Tibial artery (tissue), 4 donors: ENCODE results near the gene SH2D1B.

Experiments used
- DNase-seq, 2 donors: peaks; one replicate each; pipeline ENCODE4 v3.0.0-alpha.2; 2019
- H3K27ac ChIP-seq, 2 donors: fragments of 200-600 bp; sonication (generic) in 1 of 2; 1 replicate in 1 of 2; 2 replicates in 1 of 2; pipeline ENCODE4 v1.5.1; 2018 to 2019; ENCODE audit warnings: mild to moderate bottlenecking in 1 of 2
- H3K27me3 ChIP-seq, 2 donors: fragments of 200-600 bp; sonication (generic) in 1 of 2; one replicate each; pipeline versions ENCODE4 v1.5.1 to v1.6.0; 2016 to 2019
- H3K36me3 ChIP-seq, 3 donors: fragments of 200-600 bp; sonication (generic) in 2 of 3; one replicate each; pipeline ENCODE4 v1.5.1; 2016 to 2019; ENCODE audit warnings: mild to moderate bottlenecking in 2 of 3
- H3K4me1 ChIP-seq, 4 donors: fragments of 200-600 bp; sonication (generic) in 2 of 4; 1 replicate in 3 of 4; 2 replicates in 1 of 4; pipeline ENCODE4 v1.5.1; 2016 to 2019
- H3K4me3 ChIP-seq, 2 donors: fragments of 200-600 bp; sonication (generic) in 1 of 2; 1 replicate in 1 of 2; 2 replicates in 1 of 2; pipeline ENCODE4 v1.5.1; 2018 to 2019; ENCODE audit warnings: mild to moderate bottlenecking in 2 of 2
- H3K9me3 ChIP-seq, 3 donors: fragments of 200-600 bp; sonication (generic) in 1 of 3; one replicate each; pipeline ENCODE4 v1.5.1; 2016 to 2019
- intact Hi-C: fragments of 100-400 bp; cut with DNase I; formaldehyde crosslinking; loops from one replicate; pipeline ENCODE4 v1.15.0; 2023; ENCODE audit warnings: low total_unique reads
- TF ChIP-seq, protein P1 (sequence below), 2 experiments: fragments of 200-600 bp in 1 of 2; fragments of 450-650 bp in 1 of 2; IDR thresholded peaks; one replicate each; pipeline ENCODE4 v1.5.1; 2017 to 2019; ENCODE audit warnings: antibody characterized with exemption in 2 of 2, mild to moderate bottlenecking in 1 of 2, moderate library complexity in 1 of 2

Gene SH2D1B

DNA sequence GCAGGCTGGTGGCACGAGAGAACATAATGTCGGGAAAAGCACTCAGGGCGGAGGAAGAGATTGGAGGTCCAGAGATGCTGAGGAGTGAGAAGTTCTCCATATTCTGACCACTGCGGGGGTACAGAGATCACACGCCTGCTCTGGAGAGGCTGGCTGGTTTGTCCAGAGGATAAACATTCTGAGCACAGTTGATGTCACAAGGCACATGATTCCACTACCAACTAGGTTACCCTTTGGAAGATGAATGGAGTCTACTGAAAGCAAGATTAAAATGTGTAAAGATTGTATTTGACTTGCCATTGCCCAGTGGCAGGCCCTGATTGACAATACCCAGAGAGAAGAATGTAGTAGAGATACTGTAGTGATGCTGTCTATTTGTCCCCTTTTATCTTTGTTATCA is 35.2 kb downstream of the SH2D1B start, which contains the start of gene SPATA46:
Gene SPATA46, minus strand, starts transcription at position 164 of the 400 bp plus-strand sequence. Its CDS starts 64 bp downstream, at position 100.
- H3K27ac ChIP-seq = no peak within 1 kb of the TSS
- no peak within 1 kb of the TSS for H3K4me3 ChIP-seq
- intact Hi-C loops = no loop called here
- TF ChIP-seq, protein P1, sequence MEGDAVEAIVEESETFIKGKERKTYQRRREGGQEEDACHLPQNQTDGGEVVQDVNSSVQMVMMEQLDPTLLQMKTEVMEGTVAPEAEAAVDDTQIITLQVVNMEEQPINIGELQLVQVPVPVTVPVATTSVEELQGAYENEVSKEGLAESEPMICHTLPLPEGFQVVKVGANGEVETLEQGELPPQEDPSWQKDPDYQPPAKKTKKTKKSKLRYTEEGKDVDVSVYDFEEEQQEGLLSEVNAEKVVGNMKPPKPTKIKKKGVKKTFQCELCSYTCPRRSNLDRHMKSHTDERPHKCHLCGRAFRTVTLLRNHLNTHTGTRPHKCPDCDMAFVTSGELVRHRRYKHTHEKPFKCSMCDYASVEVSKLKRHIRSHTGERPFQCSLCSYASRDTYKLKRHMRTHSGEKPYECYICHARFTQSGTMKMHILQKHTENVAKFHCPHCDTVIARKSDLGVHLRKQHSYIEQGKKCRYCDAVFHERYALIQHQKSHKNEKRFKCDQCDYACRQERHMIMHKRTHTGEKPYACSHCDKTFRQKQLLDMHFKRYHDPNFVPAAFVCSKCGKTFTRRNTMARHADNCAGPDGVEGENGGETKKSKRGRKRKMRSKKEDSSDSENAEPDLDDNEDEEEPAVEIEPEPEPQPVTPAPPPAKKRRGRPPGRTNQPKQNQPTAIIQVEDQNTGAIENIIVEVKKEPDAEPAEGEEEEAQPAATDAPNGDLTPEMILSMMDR (IDR thresholded peaks at IDR 0.05) = no peak
- DNase-seq = peak in 1 of 2 donors; percentile 40
- H3K9me3 ChIP-seq = no peaks in the 10 kb centered on the region
- H3K36me3 ChIP-seq = no peaks in the 10 kb centered on the region
- H3K27me3 ChIP-seq = no peaks in the 10 kb centered on the region
- no peaks in the 10 kb centered on the region for H3K4me1 ChIP-seq

DNA sequence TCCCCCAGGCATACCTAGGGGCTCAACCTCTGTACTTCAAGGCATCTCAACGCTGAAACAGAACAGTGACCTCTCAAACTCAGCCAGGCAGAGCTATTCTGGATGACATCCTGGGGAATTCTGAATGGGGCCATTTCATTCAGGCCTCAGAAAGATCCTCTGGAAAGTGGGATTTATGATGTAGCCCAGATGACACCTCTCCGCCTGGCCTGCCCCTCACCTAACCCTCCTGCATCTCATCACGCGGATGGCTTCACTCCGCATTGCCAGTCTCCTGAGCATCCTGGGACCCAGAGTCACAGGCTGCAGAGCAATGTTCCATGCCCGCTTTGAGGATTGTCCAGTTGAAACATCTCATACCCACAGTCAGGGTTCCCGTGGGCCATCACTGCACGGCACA is 36.5 kb downstream of the SH2D1B start:
- DNase-seq = peak in 1 of 2 donors; percentile 34
- H3K9me3 ChIP-seq = no peaks in the 10 kb centered on the region
- H3K27ac ChIP-seq = no peak overlapping the region
- TF ChIP-seq, protein P1 (IDR thresholded peaks at IDR 0.05) = no peak
- no peaks in the 10 kb centered on the region for H3K4me1 ChIP-seq
- no peak overlapping the region for H3K4me3 ChIP-seq
- H3K27me3 ChIP-seq = no peaks in the 10 kb centered on the region
- no peaks in the 10 kb centered on the region for H3K36me3 ChIP-seq
- intact Hi-C loops = no loop called here

DNA sequence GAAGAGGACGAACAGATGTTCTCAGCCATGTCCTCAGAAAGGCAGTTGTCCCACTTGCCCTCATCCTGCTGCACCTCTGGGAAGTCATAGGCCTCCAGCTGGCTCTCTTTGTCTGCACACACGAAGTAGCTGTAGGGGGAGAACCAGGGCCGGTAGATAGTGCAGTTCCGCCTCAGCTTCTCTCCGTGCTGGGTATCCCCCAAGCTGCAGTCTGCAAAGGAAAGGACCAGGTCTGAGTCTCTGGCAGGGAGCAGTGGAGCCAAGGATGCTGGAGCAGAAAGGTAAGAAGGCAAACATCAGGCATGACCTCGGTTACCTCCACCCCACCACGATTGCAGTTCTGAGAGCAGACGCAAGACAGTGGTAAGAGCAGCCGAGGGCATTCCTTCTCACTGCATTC is 37.5 kb downstream of the SH2D1B start:
- TF ChIP-seq, protein P1 (IDR thresholded peaks at IDR 0.05) = no peak
- Histone ChIP-seq H3K27me3 (no peaks in the 10 kb centered on the region), H3K36me3 (no peaks in the 10 kb centered on the region), H3K9me3 (no peaks in the 10 kb centered on the region), H3K4me1 (no peaks in the 10 kb centered on the region), H3K4me3 (no peak overlapping the region), H3K27ac (no peak overlapping the region)
- intact Hi-C loops = no loop called here
- peak in 1 of 2 donors; percentile 27 for DNase-seq

DNA sequence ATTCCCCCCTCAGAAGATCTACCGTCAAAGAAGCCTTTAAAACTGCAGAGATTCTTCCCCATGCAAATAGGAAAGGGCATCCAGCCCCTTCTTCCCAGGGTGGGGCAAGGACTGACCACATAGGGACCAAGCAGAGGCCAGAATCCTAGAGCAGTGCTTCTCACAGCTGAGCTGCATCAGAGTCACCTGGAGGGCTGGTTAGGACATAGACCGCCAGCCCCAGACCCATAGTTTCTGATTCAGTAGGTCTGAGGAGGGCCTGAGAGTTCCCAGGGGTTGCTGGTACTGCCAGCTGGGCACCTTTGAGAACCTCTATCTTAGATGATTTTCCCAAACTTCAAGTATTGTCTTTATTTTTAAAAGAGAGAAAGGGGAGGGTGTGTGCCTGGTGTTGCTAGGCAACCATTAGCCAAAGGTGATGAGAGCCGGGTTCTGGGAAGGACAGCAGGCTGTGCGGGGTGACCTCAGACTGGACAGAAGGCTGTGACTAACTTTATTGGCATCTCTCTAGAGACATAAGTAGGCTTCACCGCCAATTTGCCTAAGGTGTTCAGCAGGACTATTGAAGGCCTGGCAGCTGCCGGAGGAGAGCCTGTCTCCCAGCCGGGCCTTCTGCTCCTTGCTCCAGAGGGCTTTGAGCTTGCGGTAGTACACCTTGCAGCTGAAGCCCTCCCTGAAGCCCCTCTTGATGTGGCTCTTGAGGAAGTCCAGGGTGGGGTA is 38.2 kb downstream of the SH2D1B start:
- no peaks in the 10 kb centered on the region for H3K36me3 ChIP-seq
- H3K9me3 ChIP-seq = no peaks in the 10 kb centered on the region
- TF ChIP-seq, protein P1 (IDR thresholded peaks at IDR 0.05) = no peak
- H3K4me3 ChIP-seq = no peak overlapping the region
- peak in 1 of 2 donors; percentile 32 for DNase-seq
- intact Hi-C loops = no loop called here
- H3K4me1 ChIP-seq = no peaks in the 10 kb centered on the region
- H3K27ac ChIP-seq = no peak overlapping the region
- no peaks in the 10 kb centered on the region for H3K27me3 ChIP-seq

DNA sequence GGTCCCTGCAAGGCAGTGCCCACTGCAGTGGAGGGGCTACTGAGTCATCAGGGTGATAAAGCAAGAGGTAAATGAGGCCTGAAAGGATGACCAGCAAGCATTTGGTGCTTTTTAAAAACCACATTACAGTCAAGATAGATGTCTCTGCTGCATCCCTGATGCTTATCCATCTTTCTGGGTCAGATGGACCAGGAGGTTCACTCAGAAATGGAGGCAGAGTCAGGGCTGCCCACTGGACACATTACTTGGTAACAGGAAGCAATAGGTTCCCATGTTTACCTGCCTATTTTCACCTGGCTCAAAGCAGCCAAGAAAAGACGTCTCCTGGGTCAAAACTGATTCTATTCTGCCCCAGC is 38.9 kb downstream of the SH2D1B start:
- intact Hi-C loops = no loop called here
- no peak overlapping the region for H3K4me3 ChIP-seq
- TF ChIP-seq, protein P1 (IDR thresholded peaks at IDR 0.05) = no peak
- H3K36me3 ChIP-seq = peaks cover 0 to 1% (median 0%) of the 10 kb centered on the region in 3 donors
- no peaks in the 10 kb centered on the region for H3K4me1 ChIP-seq
- H3K9me3 ChIP-seq = no peaks in the 10 kb centered on the region
- no peak overlapping the region for H3K27ac ChIP-seq
- no peaks in the 10 kb centered on the region for H3K27me3 ChIP-seq
- peak in 1 of 2 donors; percentile 45 for DNase-seq
